Right lobe of liver (tissue), 6 donors: ENCODE measurements around the gene P2RX5. TPM values are rescaled to one million over a fixed set of nuclear protein-coding genes. Genes with fewer than 3 reads are reported as not detected.

Experiments used
- ATAC-seq, 4 donors: fragments of 200-7000 bp; cut with Tn5 transposase; one replicate each; pipeline ENCODE4 v1.9.1; 2020; ENCODE audit warnings: mild to moderate bottlenecking in 4 of 4, moderate library complexity in 4 of 4
- DNase-seq, 3 donors: peaks; one replicate each; pipeline ENCODE4 v3.0.0-alpha.2; 2020
- H3K27ac ChIP-seq, 3 donors: fragments of 200-600 bp; one replicate each; pipeline ENCODE4 v1.8.0; 2022
- H3K27me3 ChIP-seq, 2 donors: fragments of 200-600 bp; one replicate each; pipeline ENCODE4 v1.8.0; 2022
- H3K36me3 ChIP-seq, 4 donors: fragments of 200-600 bp; sonication (generic) in 1 of 4; one replicate each; pipeline versions ENCODE4 v1.5.1 to v1.8.0; 2017 to 2022; ENCODE audit warnings: control low read depth in 1 of 4
- H3K4me1 ChIP-seq, 4 donors: fragments of 200-600 bp; sonication (generic) in 1 of 4; one replicate each; pipeline versions ENCODE4 v1.5.1 to v1.8.0; 2017 to 2022; ENCODE audit warnings: control low read depth in 1 of 4
- H3K4me3 ChIP-seq, 3 donors: fragments of 200-600 bp; one replicate each; pipeline ENCODE4 v1.8.0; 2022
- H3K9me3 ChIP-seq, 4 donors: fragments of 200-600 bp; sonication (generic) in 1 of 4; one replicate each; pipeline versions ENCODE4 v1.5.1 to v1.8.0; 2017 to 2022; ENCODE audit warnings: control low read depth in 1 of 4
- POLR2A ChIP-seq: fragments of 450-650 bp; IDR thresholded peaks from one replicate; pipeline ENCODE4 v1.6.1; 2017; ENCODE audit warnings: antibody characterized with exemption, mild to moderate bottlenecking
- WGBS: methylation state at CpG from one replicate; pipeline ENCODE4 v1.1.6; 2018; ENCODE audit warnings: low coverage, low lambda C conversion rate; ENCODE audit not compliant: insufficient coverage; ENCODE audit errors: missing lambda C conversion rate; 5-methylcytosine and 5-hydroxymethylcytosine counted together
- intact Hi-C, 2 donors: fragments of 100-400 bp; cut with DNase I; formaldehyde crosslinking; loops; one replicate each; pipeline versions ENCODE4 v1.11.2 to v1.14.1; 2022
- total RNA-seq, 6 experiments: library from RNA; depleted of rRNA in 2 of 6; stranded (reverse); fragments of >200 nt in 2 of 6; fragmentation: NEBNext Ultra II Directional in 3 of 6; extraction: Animal tissue kit (Norgen Biotek cat#: 25700) in 3 of 6; gene quantifications; one replicate each; pipeline versions ENCODE4 v1.1.0 to v1.2.4, GENCODE V29; 2016 to 2023
- TF ChIP-seq, protein P1 (sequence below), 4 donors: fragments of 200-600 bp in 3 of 4; fragments of 450-650 bp in 1 of 4; IDR thresholded peaks; one replicate each; pipeline versions ENCODE4 v1.5.1 to v1.8.0; 2016 to 2022; ENCODE audit warnings: antibody characterized with exemption in 4 of 4, mild to moderate bottlenecking in 2 of 4
- donor health status: DM: no; HTN: yes; CAD: no.
- donor health status: DM: no; HTN: no; CAD: no.
- donor health status: DM: no; HTN: no; CAD: no.
- donor health status: DM: no; HTN: yes; CAD: no.
- donor health status: DM: no; HTN: yes; CAD: no.

The P2RX5 gene
- total RNA-seq, 6 experiments from 2014 or later = 0.13 to 1.1 (median 0.40) TPM

DNA sequence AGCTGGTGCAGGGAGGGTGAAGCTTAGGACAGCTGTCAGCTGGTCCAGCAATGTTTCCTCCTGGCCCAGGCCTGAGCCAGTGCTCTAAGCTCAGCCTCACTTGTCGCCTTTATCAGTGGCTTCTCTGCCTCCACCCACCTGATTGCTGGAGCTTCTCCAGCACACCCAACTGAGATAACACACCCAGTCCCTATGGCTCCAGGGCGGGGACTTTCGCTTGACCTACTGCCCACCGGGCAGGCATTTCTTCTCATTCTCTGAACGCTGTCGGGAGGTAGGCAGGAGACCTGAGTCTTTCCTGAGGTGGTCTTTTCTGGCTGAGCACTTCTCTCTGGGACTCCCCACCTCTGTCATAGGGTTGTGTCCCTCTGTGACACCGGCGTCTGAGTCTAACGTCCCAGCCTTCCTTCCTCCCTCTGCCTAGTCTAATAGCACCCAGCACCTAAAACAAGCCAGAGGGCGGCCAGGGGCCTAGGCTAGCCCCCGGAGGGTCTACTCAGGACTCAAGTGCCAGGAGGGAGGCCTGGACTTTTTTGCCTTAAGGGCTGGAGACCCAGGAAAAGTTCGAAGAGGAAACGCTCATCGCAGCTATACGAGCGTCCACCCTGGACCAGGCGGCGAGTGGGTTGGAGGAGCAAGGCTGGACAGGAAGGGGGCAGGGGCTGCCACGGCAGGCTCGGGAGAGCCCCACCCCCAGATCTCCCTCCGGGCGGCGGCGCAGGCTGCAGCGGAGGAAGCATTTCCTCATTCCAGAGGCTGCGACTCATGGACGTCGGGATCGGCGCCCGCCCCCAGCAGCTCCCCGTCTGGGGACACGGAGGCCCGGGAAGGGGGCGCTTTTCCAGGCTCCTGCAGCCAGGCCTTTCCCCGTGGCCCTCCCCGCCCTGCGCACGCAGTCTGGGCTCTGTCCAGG, 28.3 kb downstream of the P2RX5 start:
- Histone ChIP-seq H3K4me3 (peak overlapping the region; percentile 91 to 97 (median 92)), H3K9me3 (no peaks in the 10 kb centered on the region), H3K27me3 (no peaks in the 10 kb centered on the region), H3K27ac (peak overlapping the region; percentile 80 to 92 (median 81)), H3K36me3 (no peaks in the 10 kb centered on the region), H3K4me1 (peaks cover 0 to 17% (median 1%) of the 10 kb centered on the region in 4 donors)
- ATAC-seq (peak; percentile 61 to 78 (median 70)), DNase-seq (peak; percentile 84 to 90 (median 85))
- intact Hi-C loops = no loop called here
- no peak for TF ChIP-seq POLR2A
- TF ChIP-seq, protein P1, sequence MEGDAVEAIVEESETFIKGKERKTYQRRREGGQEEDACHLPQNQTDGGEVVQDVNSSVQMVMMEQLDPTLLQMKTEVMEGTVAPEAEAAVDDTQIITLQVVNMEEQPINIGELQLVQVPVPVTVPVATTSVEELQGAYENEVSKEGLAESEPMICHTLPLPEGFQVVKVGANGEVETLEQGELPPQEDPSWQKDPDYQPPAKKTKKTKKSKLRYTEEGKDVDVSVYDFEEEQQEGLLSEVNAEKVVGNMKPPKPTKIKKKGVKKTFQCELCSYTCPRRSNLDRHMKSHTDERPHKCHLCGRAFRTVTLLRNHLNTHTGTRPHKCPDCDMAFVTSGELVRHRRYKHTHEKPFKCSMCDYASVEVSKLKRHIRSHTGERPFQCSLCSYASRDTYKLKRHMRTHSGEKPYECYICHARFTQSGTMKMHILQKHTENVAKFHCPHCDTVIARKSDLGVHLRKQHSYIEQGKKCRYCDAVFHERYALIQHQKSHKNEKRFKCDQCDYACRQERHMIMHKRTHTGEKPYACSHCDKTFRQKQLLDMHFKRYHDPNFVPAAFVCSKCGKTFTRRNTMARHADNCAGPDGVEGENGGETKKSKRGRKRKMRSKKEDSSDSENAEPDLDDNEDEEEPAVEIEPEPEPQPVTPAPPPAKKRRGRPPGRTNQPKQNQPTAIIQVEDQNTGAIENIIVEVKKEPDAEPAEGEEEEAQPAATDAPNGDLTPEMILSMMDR (IDR thresholded peaks at IDR 0.05) = no peak
- WGBS = 7% methylated on average over 11 of the region's 39 CpGs

DNA sequence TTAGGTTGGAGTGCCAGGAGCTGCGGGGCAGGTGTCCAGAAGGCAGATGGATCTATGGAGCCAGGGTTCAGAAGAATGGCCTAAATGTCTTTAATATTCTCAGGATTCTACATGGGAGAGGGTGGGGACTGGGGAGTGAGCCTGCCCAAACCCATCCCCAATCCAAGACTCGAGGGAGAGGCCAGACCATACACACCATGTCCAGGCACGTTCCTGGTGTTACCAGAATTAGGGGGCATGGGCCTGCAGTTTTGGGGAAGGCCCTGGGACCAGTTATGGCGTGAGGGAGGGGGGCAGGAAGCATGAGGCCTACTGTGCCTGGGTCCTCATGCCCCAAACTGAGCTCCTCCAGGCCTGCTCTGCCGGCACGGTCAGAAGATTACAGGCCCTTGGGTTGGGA, 29.4 kb downstream of the P2RX5 start:
- Histone ChIP-seq H3K36me3 (no peaks in the 10 kb centered on the region), H3K4me3 (no peak overlapping the region), H3K27me3 (no peaks in the 10 kb centered on the region), H3K4me1 (peaks cover 0 to 24% (median 4%) of the 10 kb centered on the region in 4 donors), H3K9me3 (no peaks in the 10 kb centered on the region), H3K27ac (no peak overlapping the region)
- intact Hi-C loops = no loop called here
- 90% methylated on average over 1 of the region's 6 CpGs for WGBS
- no peak for ATAC-seq
- DNase-seq = peak in 1 of 3 donors; percentile 22
- TF ChIP-seq, protein P1 (IDR thresholded peaks at IDR 0.05) = no peak
- no peak for TF ChIP-seq POLR2A

DNA sequence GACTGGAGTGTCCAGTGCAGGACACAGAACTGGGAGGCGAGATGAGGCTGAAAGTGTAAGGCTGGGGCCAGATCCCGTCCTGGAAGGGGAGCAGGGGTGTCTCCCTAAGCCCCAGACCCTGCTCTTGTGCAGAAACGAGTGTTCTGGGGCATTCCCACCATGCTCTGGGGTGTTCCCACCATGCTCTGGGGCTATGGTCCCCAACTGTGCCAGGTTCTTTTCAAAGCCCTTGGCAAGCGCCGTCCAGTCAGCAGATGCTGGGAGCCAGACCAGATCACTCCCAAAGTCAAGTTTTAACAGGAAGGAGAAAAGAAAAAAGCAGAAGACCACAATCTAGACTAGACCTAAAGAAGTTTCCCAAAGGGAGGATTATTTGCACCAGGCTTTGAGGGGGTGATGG, 30.1 kb downstream of the P2RX5 start:
- Histone ChIP-seq H3K36me3 (no peaks in the 10 kb centered on the region), H3K4me1 (peaks cover 0 to 30% (median 6%) of the 10 kb centered on the region in 4 donors), H3K27ac (no peak overlapping the region), H3K27me3 (no peaks in the 10 kb centered on the region), H3K9me3 (no peaks in the 10 kb centered on the region), H3K4me3 (no peak overlapping the region)
- ATAC-seq (no peak), DNase-seq (peak in 1 of 3 donors; percentile 17)
- TF ChIP-seq, protein P1 (IDR thresholded peaks at IDR 0.05) = no peak
- no peak for TF ChIP-seq POLR2A
- 60% methylated on average over 1 of the region's 5 CpGs for WGBS
- intact Hi-C loops = no loop called here

DNA sequence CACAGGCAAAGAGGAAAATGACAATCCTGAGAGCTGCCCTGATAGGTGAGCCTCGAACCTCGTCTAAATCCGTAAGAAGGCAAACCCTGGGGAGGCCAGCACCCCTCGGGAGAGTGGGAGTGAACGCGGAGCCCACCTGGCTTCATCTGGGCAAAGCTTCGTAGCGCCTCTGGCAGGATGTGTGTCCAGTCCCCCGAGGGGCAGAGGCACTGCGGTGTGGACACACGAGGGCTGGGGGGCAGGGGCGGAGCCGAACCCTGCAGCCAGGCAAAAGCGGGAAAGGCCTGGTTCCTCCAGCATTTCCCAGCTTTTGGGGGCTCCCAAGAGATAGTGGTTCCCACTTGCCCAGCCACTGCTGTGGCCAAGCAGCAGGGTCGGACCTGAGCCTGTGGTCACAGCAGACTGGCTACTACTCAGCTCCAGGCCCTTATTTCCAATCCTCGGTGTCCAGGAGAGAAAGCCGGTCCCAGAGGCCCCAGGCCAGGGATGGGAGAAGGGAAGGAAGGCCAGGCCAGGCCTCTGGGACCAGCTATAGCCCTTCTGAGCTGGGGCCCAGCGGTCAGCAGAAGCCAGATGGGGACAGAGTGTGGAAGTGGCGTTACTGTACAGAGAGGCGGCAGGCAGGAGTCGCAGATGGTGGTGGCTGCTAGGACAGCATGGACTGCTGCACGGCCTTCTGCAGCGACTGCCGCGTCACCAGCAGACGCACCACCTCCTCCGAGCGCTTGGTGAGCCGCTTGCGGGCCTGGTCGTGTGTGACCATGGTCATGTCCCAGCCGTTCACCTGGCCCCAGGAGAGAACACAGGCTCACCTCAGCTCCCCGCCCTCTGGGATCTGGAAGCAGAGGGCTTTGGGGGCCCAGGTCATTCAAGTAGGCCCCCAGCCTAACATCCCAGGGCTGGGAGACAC, 32.6 kb downstream of the P2RX5 start:
- H3K36me3 ChIP-seq = no peaks in the 10 kb centered on the region
- no peaks in the 10 kb centered on the region for H3K27me3 ChIP-seq
- H3K9me3 ChIP-seq = no peaks in the 10 kb centered on the region
- ATAC-seq (no peak), DNase-seq (no peak)
- no peak overlapping the region for H3K27ac ChIP-seq
- peaks cover 0 to 22% (median 4%) of the 10 kb centered on the region in 4 donors for H3K4me1 ChIP-seq
- intact Hi-C loops = no loop called here
- H3K4me3 ChIP-seq = no peak overlapping the region
- 87% methylated on average over 8 of the region's 33 CpGs for WGBS
- TF ChIP-seq POLR2A = no peak
- TF ChIP-seq, protein P1 (IDR thresholded peaks at IDR 0.05) = no peak
